Activated CD4-positive, alpha-beta T cell treated with anti-CD3 and anti-CD28 coated beads, Interleukin-2, Interleukin-4, amounts not matched to agents 100 ng/mL and 50 ng/mL, durations not matched to agents 16 hours and 8 hours (primary cell): ENCODE measurements around the gene TRIM9.
"Not testable (repeated sequence)": the region's sequence is repeated elsewhere in the genome, so short reads cannot be mapped to it uniquely, and the experiment has no call there.

Experiments used
- DNase-seq: peaks from one replicate; pipeline ENCODE4 v3.0.0-alpha.2; 2020; ENCODE audit warnings: low spot score

Gene TRIM9

GRCh38 chr14:51004352-51004800 lies 90.5 kb downstream of the TRIM9 start:
- no peak for DNase-seq

GRCh38 chr14:51002406-51002999 lies 92.4 kb downstream of the TRIM9 start:
- DNase-seq: no peak

- DNase-seq: no peak
Measured at GRCh38 chr14:51000566-51000965, 94.3 kb downstream of the TRIM9 start.

- DNase-seq: no peak
Measured at GRCh38 chr14:50999726-51000125, 95.2 kb downstream of the TRIM9 start.

GRCh38 chr14:50998612-50999011 lies 96.3 kb downstream of the TRIM9 start:
- DNase-seq: no peak

GRCh38 chr14:50997712-50998111 lies 97.2 kb downstream of the TRIM9 start:
- DNase-seq: no peak

GRCh38 chr14:50994158-50994557 lies 100.7 kb downstream of the TRIM9 start:
- not testable (repeated sequence) for DNase-seq

- no peak for DNase-seq
Measured at GRCh38 chr14:50985859-50986331, 109.0 kb downstream of the TRIM9 start.

- no peak for DNase-seq
Measured at GRCh38 chr14:50985124-50985858, 109.6 kb downstream of the TRIM9 start.

- no peak for DNase-seq
Measured at GRCh38 chr14:50984036-50984710, 110.7 kb downstream of the TRIM9 start.

- DNase-seq: no peak
Measured at GRCh38 chr14:50979941-50980850, 114.7 kb downstream of the TRIM9 start.

GRCh38 chr14:50978888-50979287 lies 116.0 kb downstream of the TRIM9 start:
- no peak for DNase-seq

- no peak for DNase-seq
Measured at GRCh38 chr14:50978529-50978871, 116.4 kb downstream of the TRIM9 start.

GRCh38 chr14:50977863-50978528 lies 116.9 kb downstream of the TRIM9 start:
- no peak for DNase-seq

- no peak for DNase-seq
Measured at GRCh38 chr14:50974118-50974517, 120.8 kb downstream of the TRIM9 start.

- DNase-seq: no peak
Measured at GRCh38 chr14:50972734-50973133, 122.2 kb downstream of the TRIM9 start.

- DNase-seq: no peak
Measured at GRCh38 chr14:50970886-50971781, 123.8 kb downstream of the TRIM9 start.

GRCh38 chr14:50967790-50968189 lies 127.1 kb downstream of the TRIM9 start:
- no peak for DNase-seq

- no peak for DNase-seq
Measured at GRCh38 chr14:50967103-50967502, 127.8 kb downstream of the TRIM9 start.

GRCh38 chr14:50964683-50965390 lies 130.1 kb downstream of the TRIM9 start:
- DNase-seq: no peak
